ENCODE data around the gene STARD3. TPM values are rescaled to one million over a fixed set of nuclear protein-coding genes. Genes with fewer than 3 reads are reported as not detected.
A peak's percentile ranks its signal among the peaks of the same experiment; 100 is the strongest.

The STARD3 gene
- polyA plus RNA-seq, 2 of the 4 experiments (the other 2 are of a cell fraction), result 54.6 to 56.0 TPM

- H3K9me3 ChIP-seq, result no peaks in the 10 kb centered on the region
- no peak for FAIRE-seq
- H3K4me2 ChIP-seq, result no peak overlapping the region
- WGBS (ENCODE audit: missing lambda C conversion rate), result 49% methylated on average over 14 of the region's 14 CpGs
- H3K4me1 ChIP-seq, result no peaks in the 10 kb centered on the region
- TF ChIP-seq BHLHE40 (IDR thresholded peaks at IDR 0.05; ENCODE audit: low read depth, low read length) (no peak), ESRRA (IDR thresholded peaks at IDR 0.05; ENCODE audit: borderline replicate concordance, low read length) (0 out of 2 replicates have a peak, but pooled peaks have one; percentile 42), MAFK (IDR thresholded peaks at IDR 0.05; ENCODE audit: partially characterized antibody) (no peak), CHD2 (IDR thresholded peaks at IDR 0.05; ENCODE audit: low read length, partially characterized antibody) (no peak), CHD4 (IDR thresholded peaks at IDR 0.05; ENCODE audit: borderline replicate concordance) (no peak), MAZ (IDR thresholded peaks at IDR 0.05; ENCODE audit: borderline replicate concordance, low read depth, low read length) (peak; percentile 72; the same call in 1 of the 2 replicates), JUN (IDR thresholded peaks at IDR 0.05) (no peak), CTCF (IDR thresholded peaks at IDR 0.05) (peak; percentile 90), USF2 (IDR thresholded peaks at IDR 0.05) (no peak), RAD21 (conservative IDR thresholded peaks at IDR 0.05 in 1 of 2, IDR thresholded peaks at IDR 0.05 in 1 of 2) (peak; percentile 28 to 41; a peak in 3 of 5 replicates), ZNF302 (CRISPR knock-in tag; IDR thresholded peaks at IDR 0.05) (no peak), KDM1A (IDR thresholded peaks at IDR 0.05; ENCODE audit: low read depth) (peak; percentile 47; the same call in 1 of the 2 replicates), GATA3 (IDR thresholded peaks at IDR 0.05; ENCODE audit: borderline replicate concordance) (no peak), HEYL (CRISPR knock-in tag; IDR thresholded peaks at IDR 0.05) (no peak), CEBPB (IDR thresholded peaks at IDR 0.05) (no peak), HMGXB4 (CRISPR knock-in tag; IDR thresholded peaks at IDR 0.05; ENCODE audit: borderline replicate concordance) (no peak)
- ChIA-PET POLR2A (interaction anchor here (1.0 kb wide), 1 partner anchor 34 kb away, joined by 3 read pairs; the partner anchor contains the start of gene PGAP3), CTCF (interaction anchor here (0.7 to 48.4 kb wide), 17 partner anchors 31 to 521 kb away, joined by 3 to 1581 read pairs (median 7); partner anchors contain the start of genes ERBB2, MIEN1, NEUROD2 and PGAP3)
- H3K27ac ChIP-seq, result no peak overlapping the region
- peak; percentile 67 to 91 for DNase-seq (ENCODE audit: low read depth in 1 of 2, low spot score in 1 of 2)
- ATAC-seq, result peak; percentile 65 to 86; a peak in 5 of 6 replicates
- H3K4me3 ChIP-seq, result no peak overlapping the region
Observed at GRCh38 chr17:39653662-39654331, 16.9 kb downstream of the STARD3 start.

GRCh38 chr17:39655105-39655504, 18.2 kb downstream of the STARD3 start:
- Histone ChIP-seq H3K4me2 (no peak overlapping the region), H3K4me3 (no peak overlapping the region), H3K4me1 (no peaks in the 10 kb centered on the region), H3K9me3 (no peaks in the 10 kb centered on the region), H3K27ac (no peak overlapping the region)
- ATAC-seq (no peak), FAIRE-seq (no peak), DNase-seq (ENCODE audit: low read depth in 1 of 2, low spot score in 1 of 2) (no peak)
- ChIA-PET POLR2A (no interaction called here), CTCF (interaction anchor here (0.6 to 48.4 kb wide), 9 partner anchors 29 to 861 kb away, joined by 3 to 1581 read pairs (median 10); partner anchors contain the start of genes ERBB2, MIEN1, NEUROD2 and PGAP3)
- WGBS (ENCODE audit: missing lambda C conversion rate), result 67% methylated on average over 2 of the region's 2 CpGs
- no peak for TF ChIP-seq HOXA7 (CRISPR knock-in tag; IDR thresholded peaks at IDR 0.05)
- TF ChIP-seq, protein P1, sequence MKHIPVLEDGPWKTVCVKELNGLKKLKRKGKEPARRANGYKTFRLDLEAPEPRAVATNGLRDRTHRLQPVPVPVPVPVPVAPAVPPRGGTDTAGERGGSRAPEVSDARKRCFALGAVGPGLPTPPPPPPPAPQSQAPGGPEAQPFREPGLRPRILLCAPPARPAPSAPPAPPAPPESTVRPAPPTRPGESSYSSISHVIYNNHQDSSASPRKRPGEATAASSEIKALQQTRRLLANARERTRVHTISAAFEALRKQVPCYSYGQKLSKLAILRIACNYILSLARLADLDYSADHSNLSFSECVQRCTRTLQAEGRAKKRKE (CRISPR knock-in tag; IDR thresholded peaks at IDR 0.05; ENCODE audit: low read depth), result no peak
- TF ChIP-seq JUNB (IDR thresholded peaks at IDR 0.05), result no peak
- TF ChIP-seq CEBPB (IDR thresholded peaks at IDR 0.05), result no peak
- TF ChIP-seq RNF2 (IDR thresholded peaks at IDR 0.05; ENCODE audit: borderline replicate concordance, low read depth), result no peak
- TF ChIP-seq JUN (IDR thresholded peaks at IDR 0.05), result no peak
- TF ChIP-seq GATA3 (IDR thresholded peaks at IDR 0.05; ENCODE audit: borderline replicate concordance), result no peak
- TF ChIP-seq KDM5A (IDR thresholded peaks at IDR 0.05), result no peak
- no peak for TF ChIP-seq HEYL (CRISPR knock-in tag; IDR thresholded peaks at IDR 0.05)
- TF ChIP-seq CTCF (IDR thresholded peaks at IDR 0.05), result no peak
- TF ChIP-seq EP300 (IDR thresholded peaks at IDR 0.05), result no peak
- no peak for TF ChIP-seq PBX3 (IDR thresholded peaks at IDR 0.05)
- no peak for TF ChIP-seq SREBF2 (IDR thresholded peaks at IDR 0.05)
- no peak for TF ChIP-seq HMGXB4 (CRISPR knock-in tag; IDR thresholded peaks at IDR 0.05; ENCODE audit: borderline replicate concordance)
